ENCODE data around the gene P2RY11.

The P2RY11 gene, protein sequence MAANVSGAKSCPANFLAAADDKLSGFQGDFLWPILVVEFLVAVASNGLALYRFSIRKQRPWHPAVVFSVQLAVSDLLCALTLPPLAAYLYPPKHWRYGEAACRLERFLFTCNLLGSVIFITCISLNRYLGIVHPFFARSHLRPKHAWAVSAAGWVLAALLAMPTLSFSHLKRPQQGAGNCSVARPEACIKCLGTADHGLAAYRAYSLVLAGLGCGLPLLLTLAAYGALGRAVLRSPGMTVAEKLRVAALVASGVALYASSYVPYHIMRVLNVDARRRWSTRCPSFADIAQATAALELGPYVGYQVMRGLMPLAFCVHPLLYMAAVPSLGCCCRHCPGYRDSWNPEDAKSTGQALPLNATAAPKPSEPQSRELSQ

DNA sequence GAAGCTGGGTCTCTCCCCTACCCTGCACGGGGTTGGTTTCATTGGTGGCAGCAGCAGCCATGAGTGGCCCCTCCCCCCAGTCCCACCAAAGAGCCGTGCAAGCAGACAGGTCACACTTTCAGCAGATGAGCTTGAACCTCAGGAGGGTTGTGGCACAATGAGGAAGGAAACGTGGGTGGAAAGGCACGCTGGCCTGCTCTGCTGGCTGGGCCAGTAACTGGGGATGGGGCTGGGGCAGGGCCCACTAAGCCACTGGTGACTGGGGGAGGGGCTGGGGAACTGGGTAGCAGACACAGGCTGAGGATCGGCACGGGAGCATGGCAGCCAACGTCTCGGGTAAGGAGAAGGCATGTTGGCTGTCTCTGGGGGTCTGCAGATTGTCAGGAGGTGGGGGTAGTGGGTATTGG, at the start of gene P2RY11:
P2RY11 (plus strand) TSS at position 289 of the 407 bp plus-strand sequence; CDS start at position 318, 29 bp downstream.
- DNase-seq, result peak; percentile 41 to 68

DNA sequence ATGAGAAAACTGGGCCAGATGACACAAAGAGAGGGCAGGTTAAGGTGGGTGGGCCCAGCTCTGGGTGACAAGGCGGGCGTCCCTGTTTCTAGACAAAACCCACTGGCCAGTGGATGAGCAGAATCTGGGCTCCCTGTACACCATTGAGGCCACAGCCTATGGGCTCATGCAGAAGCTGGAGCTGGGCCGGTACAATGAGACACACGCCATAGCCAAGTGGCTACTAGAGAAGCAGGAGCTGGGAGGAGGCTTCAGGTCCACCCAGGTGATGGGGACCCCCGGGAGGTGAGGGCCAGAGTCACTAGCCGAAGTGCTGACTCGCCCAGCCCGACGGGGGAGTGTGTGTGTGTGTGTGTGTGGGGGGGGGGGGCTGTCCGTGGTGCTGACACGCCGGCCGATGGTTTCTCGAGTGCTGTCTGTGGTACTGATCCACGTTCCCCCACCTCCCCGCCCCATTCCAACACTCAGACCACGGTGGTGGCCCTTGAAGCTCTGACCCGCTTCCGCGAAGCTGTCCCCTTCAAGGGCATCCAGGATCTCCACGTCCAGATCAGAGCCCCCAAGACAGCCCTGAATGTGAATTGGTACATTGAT, 49.7 kb upstream of the P2RY11 start:
- peak in 1 of 2 donors; percentile 2 for DNase-seq

DNA sequence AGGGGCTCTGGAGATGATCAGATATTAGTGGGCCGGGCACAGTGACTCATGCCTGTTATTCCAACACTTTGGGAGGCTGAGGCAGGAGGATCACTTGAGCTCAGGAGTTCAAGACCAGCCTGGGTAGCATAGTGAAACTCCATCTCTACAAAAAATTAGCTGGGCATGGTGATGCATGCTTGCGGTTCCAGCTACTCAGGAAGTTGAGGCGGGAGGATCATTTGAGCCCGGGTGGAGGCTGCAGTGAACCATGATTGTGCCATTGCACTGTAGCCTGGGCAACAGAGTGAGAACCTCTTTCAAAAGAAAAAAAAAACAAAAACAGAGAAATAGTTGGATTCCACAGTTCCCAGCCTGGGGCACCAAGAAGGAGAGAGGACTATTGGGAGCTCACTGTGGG, 43.3 kb upstream of the P2RY11 start:
- DNase-seq, result no peak

DNA sequence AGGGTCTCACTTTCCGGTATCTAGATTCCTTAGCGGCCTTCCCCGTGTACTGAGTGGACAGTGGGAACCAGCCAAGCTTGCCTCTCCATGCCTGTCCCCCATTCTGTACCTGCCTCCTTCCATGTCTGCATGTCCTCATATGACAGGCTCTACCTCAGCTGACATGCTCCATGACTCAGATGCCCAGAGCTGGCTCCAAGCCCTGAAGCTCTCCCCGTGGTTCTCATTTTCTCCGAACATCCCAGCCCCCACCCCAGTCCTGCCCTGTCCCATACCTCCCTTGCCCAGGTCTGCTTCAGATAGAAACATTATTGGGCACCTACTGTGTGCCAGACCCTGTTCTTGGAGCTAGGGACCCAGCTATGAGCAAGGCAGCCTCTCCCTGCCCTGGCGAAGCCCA, 42.4 kb upstream of the P2RY11 start:
- DNase-seq, result no peak

DNA sequence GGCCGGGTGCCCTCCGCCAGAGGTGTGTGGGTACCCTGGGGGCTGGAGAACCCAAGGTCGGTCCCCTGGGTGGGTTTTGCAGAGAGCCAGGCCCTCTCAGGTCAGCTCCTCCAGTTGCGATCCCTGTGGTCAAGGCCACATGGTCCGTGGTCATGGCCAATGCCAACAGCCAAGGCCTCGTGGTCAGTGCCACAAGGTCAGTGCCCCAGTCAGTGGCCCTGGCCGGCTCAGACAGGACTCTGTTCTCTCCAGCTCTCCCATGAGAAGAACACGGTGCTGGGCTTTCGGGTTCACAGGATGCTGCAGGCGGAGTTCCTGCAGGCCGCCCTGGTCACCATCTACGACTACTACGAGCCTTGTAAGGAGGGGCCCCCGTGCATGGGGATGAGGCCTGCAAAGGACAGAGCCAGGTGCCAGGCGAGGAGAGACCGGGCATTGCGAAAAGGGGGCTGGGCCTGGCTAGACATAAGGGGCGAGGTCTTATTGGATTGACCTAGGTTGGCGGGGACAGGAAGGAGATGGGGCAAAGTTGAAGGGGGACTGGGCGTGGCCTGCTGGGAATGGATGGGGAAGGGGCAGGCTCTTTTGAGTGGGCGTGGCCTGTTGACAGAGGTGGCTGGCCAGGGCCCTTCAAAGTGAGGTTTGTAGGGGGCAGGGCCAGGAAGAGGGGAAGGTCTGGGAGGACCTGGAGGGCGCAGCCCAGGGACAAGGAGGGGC, 40.6 kb upstream of the P2RY11 start:
- DNase-seq, result no peak

DNA sequence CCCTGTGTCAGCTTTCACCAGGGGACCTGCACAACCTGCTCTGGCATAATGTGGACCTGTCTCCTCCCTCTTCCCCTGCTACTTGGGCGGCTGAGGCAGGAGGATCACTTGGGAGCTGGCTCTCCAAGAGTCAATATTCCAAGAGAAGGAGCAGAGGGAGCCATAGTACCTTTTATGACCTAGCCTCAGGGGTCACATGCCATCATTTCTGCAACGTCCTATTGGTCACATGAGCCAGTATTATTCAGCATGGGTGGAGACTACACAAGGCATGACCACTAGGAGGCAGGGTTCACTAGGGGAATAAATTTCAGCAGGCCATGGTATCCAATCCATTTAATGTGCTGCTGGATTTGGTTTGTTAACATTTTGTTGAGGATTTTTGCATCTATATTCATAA, 37.3 kb upstream of the P2RY11 start:
- DNase-seq, result peak; percentile 51 to 63

DNA sequence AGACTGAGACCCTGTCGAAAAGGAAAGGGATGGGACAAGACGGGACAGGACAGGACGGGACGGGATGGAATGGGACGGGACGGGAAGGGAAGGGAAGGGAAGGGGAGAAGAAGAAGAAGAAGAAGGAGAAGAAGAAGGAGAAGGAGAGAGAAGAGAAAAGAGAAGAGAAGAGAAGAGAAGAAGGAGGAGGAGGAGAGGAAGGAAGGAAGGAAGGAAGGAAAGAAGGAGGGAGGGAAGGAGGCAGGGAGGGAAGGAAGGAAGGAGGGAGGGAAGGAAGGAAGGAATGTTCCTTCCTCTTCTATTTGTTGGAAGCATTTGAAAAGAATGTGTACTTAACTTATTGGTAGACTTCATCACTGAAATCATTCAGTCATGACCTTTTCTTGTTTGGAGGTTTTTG, 35.0 kb upstream of the P2RY11 start:
- no peak for DNase-seq

DNA sequence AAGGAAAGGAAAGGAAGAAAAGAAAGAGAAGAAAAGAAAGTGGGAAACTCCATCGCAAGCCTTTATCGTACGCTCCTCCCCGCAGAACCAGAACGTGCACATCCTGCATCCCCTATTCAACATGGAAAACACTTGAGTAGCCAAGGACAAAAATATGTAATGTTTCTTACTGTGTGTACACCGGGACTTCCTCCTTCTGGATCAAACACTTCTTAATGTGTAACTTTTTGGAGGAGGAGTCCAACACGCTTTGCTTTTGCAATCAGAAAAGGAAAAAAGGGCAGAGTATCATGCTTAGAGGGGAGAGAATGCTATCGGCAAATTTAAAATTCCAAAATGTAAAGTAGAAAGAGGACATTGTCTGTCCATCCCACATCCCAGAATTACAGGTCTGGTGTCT, 33.2 kb upstream of the P2RY11 start:
- DNase-seq, result no peak

DNA sequence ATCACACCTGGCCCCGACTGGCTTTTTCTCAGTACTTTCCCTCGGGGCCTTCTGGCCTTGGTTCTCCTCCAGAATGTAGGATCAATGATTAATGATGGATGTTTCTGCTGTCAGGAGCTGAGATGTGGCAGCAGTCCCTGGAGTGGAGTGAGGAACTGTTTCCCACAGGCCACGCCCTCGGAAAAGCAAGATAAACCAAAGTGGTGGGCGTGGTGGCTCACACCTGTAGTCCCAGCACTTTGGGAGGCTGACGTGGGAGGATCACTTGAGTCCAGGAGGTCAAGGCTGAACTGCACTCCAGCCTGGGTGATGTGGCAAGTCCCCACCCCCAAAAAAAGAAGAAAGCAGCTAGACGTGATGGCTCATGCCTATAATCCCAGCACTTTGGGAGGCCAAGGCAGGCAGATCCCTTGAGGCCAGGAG, 32.5 kb upstream of the P2RY11 start:
- no peak for DNase-seq

DNA sequence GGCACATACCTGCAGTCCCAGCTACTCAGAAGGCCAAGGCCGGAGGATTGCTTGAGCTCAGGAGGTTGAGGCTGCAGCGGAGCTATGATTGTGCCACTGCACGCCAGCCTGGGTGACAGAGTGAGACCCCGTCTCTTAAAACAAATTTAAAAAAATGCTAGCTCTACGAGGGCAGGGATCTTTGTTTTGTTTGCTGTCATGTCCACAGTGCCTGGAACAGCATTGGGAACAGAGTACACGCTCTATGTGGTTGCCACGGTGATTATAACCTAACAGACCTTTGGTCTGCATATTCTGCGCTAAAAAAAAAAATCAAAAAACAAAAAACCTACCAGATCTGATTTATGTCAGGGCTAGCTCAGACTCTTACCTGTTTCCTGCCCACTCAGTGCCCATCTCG, 27.6 kb upstream of the P2RY11 start:
- DNase-seq, result no peak

DNA sequence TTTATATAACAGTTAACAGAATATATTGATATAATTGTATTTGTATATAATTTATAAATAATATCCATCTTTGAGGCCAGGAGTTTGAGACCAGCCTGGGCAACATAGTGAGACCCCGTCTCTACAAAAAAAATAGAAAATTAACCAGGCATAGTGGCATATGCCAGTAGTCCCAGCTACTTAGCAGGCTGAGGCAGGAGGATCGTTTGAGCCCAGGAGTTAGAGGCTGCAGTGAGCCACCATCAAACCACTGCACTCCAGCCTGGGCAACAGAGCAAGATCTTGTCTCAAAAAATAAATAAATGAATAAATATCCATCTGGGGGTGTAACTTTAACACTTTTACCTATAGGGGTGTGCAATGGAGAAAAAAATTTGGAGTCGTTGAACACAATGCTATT, 26.7 kb upstream of the P2RY11 start:
- DNase-seq, result no peak

DNA sequence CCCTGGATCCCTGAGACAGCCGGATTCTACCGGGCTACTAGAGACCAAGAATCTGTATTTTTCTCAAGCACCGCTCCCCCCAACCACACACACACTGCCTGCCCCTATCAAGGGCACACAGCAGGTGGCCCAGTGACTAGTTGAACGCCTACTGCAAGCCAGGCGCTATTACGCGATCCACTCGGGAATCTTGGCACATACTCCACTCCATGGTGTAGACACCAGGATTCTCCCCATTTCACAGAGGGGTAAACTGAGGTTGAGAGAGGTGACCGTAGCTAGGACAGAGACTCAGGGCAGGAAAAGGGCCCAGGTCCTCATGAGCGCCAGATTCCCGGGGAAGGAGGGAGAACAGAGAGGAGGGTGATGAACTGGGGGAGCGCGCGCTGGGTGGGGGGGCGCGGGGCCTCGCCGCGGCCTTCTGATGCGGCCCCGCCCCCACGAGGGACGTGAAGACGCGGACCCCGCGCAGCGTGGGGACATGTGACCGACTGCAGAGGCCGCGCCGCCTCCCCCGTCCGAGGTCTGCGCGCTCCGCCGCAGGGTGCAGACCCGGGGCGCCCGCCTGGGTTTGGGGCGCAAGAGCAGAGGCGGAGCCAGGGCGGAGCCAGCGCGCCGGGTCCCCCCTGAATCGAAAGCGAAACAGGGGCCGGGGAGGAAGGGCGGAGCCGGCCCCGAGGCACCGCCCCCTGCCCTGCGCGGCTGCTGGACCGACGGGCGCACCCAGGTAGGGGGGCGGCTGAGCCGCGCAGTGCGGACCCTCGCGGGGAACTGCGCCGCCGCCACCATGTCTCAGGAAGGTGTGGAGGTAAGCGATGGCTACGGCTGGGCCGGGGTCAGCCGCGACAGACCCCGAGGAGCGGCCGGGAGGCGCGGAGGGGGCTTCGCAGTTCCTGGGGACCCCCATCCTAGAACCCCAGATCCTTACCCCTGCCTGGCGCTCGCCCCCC, 25.6 kb upstream of the P2RY11 start, which contains the start of gene SHFL:
SHFL (plus strand) TSS at position 677 of the 950 bp plus-strand sequence; CDS start at position 788, 111 bp downstream.
- peak; percentile 79 to 86 for DNase-seq

DNA sequence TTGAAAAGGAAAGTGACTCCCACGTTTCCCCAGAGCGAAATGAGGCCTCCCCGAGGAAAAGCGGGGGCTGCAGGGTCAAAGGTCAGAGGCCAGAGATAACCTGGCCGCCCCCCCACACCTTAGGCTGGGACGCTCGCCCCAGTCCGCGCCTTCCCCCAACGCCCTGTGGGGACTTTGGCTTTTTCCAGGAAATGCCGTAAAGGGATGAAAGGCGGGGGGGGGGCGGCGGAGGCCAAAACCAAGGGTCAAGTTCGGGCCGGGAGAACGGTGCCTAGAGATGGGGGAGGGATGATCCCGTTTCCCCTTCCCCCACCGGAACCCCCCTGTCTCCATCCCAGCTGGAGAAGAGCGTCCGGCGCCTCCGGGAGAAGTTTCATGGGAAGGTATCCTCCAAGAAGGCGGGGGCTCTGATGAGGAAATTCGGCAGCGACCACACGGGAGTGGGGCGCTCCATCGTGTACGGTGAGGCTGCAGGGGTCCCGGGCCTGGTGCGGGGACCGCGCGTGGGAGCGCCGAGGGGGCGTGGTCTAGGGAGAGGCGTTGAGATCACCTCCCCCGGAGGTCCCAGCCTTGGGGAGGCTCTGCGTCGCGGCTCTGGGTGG, 24.8 kb upstream of the P2RY11 start:
- DNase-seq, result peak; percentile 51 to 61

DNA sequence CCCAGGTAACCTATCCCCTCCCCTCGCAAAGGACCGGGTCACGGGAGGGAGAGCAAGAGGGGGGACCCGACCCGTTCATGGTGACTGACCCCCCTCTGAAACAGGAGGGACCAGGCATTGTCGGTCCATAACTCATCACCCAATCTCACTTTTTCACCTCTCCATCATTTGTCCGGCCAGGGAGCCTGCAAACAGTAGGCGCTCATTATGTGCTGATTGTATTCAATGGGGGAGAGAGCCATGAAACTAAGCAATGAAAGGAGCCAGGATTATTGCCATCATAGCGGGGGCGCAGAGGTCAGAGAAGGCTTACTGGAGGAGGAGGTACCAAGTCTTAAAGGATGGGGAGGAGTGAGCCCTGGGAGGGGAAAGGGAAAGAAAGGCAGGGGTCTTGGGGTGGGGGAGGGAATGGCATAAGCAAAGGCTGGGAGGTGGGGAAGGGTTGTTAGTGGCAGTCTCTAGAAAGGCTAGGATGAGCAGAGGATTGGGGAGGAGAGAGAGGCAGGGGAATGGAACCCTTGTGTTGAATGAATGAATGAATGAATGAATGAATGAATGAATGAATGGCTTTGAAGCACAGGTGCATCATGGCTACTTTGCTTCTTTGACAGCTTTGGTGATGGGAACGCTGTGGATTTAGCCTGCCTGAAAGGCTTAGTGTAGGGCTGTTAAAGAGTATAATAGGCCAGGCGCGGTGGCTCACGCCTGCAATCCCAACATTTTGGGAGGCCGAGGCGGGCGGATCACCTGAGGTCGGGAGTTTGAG, 24.0 kb upstream of the P2RY11 start:
- no peak for DNase-seq

DNA sequence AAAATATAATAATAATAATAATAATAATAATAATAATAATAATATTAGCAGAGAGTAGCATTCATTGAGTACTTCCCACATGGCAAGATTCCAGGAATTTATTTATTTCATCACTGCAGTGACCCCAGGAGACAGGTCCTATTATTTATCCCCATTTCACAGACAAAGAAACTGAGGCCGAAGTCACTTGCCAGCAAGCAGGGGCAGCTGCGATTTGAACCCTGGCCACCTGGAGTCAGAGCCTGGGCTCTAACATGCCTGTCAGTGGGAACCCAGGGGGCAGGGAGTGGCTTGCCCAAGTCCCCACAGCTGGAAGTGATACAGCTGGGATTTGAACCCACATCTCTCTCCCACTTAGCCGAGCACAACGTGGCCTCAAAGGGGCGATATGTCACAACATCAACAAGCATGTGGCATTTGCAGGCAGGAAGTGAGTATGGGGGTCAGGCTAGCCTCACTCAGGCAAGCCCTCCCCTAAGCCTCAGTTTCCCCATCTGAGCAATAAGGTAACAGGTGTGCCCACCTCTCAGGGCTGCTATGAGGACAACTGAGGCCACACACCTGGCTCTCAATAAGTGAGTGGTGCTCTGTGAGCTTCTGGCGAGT, 22.4 kb upstream of the P2RY11 start:
- no peak for DNase-seq

DNA sequence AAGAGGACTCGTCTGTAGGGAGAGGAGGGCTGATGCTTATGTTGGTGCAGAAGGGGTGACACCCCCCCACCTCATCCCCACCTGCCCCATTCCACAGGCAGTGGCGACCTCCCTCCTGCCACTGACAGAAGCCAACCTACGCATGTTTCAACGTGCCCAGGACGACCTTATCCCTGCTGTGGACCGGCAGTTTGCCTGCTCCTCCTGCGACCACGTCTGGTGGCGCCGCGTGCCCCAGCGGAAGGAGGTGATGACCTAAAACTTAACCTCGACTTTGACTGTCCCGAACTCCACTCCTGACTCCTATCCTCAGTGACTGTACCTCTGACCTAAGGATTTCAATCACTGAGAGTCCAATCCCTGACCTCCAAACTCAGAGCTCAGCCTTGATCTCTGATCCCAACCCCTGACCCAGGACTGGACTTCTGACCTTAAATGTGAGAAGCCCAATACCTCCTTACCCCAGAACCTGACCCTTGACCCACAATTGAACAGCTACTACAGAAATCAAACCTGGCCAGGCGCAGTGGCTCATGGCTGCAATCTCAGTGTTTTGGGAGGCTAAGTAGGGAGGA, 21.6 kb upstream of the P2RY11 start:
- no peak for DNase-seq

DNA sequence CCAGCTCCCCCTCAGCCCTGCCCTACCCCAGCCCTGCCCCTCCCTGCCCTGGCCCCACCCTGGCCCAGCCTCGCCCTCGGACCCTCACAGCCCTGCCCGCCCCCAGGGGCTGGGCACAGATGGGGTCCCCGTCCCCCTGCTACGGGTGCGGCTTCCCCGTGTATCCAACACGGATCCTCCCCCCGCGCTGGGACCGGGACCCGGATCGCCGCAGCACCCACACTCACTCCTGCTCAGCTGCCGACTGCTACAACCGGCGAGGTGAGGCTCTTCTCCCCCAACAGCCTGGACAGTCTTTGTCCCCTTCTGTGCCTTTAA, 20.2 kb upstream of the P2RY11 start:
- DNase-seq, result no peak

DNA sequence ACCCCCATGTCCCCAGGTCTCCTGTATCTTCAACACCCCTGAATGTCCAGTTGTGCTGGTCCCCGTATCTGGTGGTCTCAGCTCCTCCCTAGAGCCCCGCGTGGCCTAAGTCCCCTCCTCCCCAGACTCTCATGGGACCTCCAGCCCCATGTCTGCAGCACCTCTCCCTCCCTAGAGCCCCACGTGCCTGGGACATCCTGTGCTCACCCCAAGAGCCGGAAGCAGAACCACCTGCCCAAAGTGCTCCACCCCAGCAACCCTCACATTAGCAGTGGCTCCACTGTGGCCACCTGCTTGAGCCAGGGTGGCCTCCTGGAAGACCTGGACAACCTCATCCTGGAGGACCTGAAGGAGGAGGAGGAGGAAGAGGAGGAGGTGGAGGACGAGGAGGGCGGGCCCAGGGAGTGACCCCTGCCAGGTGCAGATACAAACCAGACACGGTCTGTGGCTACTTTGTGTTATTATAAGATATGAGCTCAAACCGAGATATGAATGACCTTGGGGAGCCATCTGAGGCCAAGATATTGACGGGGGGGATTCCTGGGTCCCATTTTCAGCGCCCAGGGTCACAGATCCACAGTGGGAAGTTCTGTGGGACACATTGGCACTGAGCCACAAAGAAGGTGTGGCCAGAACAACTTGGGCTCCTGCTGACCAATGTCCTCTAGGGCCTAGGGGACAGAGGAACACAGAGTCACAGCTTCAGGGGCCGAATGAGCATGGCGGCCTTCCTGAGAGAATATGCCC, 19.4 kb upstream of the P2RY11 start:
- no peak for DNase-seq

DNA sequence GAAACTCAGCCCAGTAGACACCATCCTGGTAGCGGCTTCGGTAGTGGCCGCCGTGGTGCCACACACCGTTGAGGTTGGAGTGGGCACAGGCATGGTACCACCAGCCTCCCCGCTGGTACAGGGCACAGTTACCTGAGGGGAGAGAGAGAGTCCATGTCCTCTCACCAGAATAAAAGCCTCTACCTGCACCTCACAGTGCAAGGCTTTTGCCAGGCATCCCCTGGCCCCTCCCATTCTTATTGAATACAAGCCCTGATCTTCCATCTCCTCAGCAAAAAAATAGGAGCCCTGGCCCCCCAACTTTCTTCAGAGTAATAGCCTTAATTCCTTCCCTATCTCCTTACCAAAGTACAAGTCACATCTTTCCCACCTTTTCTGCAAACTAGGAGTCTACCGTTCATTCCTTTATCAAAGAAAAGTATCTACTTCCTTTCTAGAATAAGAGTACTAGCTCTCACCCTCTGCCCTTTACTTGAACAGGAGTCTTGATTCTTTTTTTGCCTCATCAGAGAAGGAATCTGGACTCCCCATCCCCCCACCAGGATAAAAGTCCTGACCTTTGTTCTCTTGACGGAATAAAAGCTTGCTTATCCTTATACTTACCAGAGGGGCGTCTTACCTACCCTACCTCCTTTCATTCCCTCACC, 18.7 kb upstream of the P2RY11 start:
- no peak for DNase-seq
